Umbilical cord (tissue), 2 donors: Measurements from ENCODE around the gene SLC35F1. TPM values are rescaled to one million over a fixed set of nuclear protein-coding genes. Genes with fewer than 3 reads are reported as not detected.

Source experiments
- DNase-seq: peaks from one replicate; pipeline ENCODE4 v3.0.0-alpha.2; 2015; ENCODE audit warnings: low spot score
- total RNA-seq: library from RNA; depleted of rRNA; stranded (reverse); fragments of >200 nt; gene quantifications from one replicate; pipeline ENCODE4 v1.2.3, GENCODE V29; 2014; ENCODE audit warnings: low replicate concordance; ENCODE audit not compliant: insufficient read depth

Gene SLC35F1
- total RNA-seq, 1 donor from 2014 or later = 2.2 TPM

GRCh38 chr6:118277631-118278030, 370.6 kb downstream of the SLC35F1 start:
- no peak for DNase-seq

DNA sequence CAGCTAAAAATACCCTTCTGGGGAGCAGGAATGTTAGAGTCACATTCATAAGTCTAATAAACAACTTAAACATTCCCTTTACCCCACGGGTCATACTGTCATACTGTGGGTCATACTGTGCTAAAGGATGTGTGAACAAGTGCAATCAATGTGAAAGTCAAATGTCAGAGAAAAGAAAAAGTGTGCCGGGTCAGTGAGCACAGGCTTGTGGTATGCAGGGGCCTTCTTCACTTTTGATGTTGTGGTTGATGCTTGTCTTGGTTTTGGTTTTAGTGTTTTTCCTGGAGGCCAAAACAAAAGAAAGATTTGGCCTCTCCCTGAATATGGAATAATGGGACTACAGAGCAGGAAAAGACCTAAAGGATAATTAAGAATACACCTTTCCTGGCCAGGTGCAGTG, 373.1 kb downstream of the SLC35F1 start:
- DNase-seq = no peak

DNA sequence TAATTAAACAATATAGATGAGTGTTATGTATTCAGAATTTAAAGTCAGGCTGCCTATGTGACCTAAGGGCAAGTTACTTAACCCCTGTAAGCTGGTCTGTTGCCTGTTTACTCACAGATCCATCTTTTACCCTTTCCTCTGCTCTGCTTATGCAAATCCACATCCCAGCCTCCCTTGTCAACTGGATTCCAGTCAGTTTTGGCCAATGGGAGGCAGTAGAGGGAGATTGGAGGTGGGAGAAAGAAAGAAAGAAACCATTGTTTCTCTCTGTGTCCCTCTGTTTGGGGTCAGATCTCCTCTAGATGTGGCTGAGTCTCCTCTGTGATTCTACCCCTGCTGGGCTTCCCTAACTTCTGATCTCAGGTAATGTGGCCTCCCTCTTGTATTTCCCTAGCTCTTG, 374.2 kb downstream of the SLC35F1 start:
- DNase-seq = no peak

DNA sequence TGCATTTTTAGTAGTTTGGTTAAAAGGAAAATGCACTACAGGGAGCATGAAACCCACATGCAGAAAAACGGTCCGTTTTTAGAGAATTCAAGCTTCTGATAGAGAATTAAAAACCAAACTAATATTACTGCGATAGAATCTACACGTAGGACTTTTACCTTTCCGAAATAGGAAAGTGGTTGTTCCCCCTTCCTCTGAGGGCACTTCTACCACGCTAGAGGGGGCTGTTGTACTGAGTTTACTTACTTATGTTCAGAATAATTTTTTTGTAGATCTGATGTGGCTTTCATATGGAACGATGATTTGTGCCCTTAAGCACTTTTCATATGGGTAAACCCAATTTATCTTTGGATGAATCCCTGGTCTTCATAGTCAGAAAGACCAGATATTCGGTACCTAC, 376.7 kb downstream of the SLC35F1 start:
- DNase-seq = peak; percentile 55

DNA sequence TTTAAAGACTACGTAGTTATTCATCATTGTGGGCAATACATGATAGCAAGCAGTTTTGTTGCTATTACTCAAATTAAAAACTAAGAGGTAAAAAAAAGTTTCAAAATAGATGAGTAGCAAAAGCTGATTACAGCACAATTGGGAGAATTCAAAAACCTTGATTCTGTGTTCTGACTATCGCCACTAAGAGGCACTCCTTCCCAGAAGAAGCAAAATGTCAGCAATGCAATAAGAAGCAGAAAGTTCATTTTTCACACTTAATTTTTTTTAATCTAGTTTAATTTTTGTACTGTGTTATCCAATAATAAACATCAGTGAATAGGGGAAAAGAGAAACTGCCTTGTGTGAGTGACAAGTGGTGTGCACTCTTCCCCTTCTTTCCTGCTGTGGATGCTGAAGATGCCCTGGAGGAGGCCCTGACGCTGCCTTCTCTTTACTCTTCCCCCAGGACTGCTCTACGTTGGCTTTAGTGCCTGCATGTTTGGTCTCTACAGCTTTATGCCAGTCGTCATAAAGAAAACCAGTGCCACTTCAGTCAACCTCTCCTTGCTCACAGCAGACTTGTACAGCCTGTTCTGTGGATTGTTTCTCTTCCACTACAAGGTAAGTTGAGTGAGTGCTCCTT, 377.8 kb downstream of the SLC35F1 start:
- DNase-seq = no peak

DNA sequence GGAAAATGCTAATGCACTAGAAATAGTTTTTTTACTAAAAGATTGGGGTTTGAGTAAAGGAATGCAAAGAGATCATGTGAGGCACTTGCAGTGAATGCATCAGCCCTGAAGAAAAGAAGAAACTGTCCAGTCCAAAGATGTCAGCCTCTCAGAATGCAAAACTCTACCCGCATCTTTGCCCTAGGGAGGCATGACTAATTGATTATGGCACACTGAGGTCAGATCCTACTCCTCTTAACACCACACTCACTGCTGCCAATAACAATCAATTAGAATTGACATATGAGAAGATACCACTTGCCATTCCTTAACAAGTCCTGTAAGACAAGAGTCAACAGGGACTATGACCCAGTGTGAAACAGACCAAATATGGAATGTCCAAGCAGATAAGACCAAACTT, 378.7 kb downstream of the SLC35F1 start:
- no peak for DNase-seq

- DNase-seq = no peak
Observed at GRCh38 chr6:118288355-118289124, 381.5 kb downstream of the SLC35F1 start.

DNA sequence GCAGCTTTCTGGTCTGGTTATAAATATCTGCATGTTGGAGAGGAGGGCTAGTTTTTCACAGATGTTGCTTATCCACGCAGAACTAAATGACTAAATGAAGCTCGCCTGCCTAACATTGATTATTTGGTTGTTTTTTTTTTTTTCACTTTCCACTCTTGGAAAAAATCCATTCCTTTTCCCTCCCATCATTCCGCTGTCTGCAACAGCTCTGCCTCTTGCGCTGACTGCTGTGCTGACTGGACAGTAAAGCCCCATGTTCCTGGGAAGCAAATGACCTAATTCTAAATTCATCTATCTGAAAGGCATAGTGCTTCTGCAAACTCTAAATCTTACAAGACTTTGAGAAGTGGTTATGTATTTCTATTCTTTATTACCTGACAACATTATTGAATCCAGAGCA, 385.5 kb downstream of the SLC35F1 start:
- DNase-seq = peak; percentile 60

- no peak for DNase-seq
Observed at GRCh38 chr6:118294906-118295305, 387.8 kb downstream of the SLC35F1 start.

DNA sequence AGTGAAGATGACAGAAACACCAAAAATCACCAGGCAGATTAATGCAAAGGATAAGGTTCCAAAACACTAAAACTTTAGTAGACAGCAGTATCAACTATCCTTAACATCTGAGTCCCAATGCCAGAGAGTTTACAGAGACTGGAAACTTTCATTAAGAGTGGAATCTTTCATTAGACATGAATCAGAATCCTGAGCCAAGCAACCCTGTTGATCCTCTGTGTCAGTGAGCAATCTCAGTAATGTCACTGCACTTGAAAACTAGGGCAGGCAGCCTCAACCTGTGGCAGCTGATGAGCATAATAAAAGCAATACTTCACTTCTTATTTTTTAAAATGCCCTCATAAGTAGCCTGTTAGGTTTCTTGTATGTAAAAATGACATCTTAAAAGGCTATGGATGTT, 388.3 kb downstream of the SLC35F1 start:
- DNase-seq = no peak

GRCh38 chr6:118296129-118296901, 389.3 kb downstream of the SLC35F1 start:
- no peak for DNase-seq

- no peak for DNase-seq
Observed at GRCh38 chr6:118297821-118298220, 390.8 kb downstream of the SLC35F1 start.

- DNase-seq = no peak
Observed at GRCh38 chr6:118298476-118299427, 391.7 kb downstream of the SLC35F1 start.

GRCh38 chr6:118299457-118299856, 392.4 kb downstream of the SLC35F1 start:
- no peak for DNase-seq

GRCh38 chr6:118304321-118304720, 397.3 kb downstream of the SLC35F1 start:
- no peak for DNase-seq

DNA sequence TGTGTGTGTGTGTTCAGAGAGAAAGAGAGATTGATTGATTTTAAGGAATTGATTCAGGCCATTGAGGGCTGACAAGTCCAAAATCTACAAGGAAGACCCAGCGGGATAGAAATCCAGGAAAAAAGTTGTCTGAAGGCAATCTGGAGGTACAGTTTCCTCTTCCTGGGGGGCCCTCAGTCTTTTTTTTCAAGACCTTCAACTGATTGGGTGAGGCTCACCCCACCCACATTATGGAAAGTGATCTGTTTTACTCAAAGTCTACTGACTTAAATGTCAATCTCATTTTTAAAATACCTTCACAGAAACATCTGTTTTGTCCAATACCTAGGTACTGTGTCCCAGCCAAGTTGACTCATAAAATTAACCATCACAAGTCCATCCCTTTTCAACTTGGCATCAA, 398.0 kb downstream of the SLC35F1 start:
- no peak for DNase-seq

DNA sequence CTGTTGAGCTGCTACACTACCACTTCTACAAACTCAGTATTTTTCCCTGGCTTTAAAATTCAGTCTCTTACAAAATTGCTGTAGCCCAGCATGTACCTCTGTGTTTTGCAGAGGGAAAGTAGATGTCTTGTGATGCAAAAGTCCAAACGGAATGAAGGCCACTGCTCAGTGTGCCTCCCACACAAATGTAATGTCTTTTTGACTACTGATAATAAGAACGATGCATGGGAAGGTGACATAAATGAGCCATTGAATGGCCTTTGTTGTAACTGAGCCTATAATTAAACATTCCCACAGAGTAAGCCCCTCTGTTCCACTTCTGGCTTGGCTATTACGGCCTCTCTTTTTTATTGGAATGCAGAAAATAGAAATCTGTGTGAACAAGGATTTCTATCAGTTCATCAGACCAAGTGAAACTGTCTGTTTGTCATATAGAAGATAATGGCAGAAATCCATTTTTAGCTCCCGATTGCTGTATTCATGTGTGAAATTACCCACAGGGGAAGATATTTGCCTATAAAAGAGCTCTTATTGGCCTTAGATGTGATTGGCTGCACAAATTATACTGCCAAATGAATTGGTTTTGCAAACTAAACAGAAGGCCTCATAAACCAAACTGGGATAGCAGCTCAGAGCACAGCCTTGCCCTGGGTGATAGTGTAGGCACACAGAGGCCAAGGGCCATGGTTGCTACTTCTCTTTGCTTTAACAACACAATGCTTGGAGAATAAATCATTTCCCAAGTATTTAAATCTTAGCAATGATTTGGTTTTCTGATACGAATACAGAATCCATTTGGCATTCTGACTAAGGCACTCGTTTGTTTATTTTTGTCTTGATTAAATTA, 399.6 kb downstream of the SLC35F1 start:
- DNase-seq = no peak

DNA sequence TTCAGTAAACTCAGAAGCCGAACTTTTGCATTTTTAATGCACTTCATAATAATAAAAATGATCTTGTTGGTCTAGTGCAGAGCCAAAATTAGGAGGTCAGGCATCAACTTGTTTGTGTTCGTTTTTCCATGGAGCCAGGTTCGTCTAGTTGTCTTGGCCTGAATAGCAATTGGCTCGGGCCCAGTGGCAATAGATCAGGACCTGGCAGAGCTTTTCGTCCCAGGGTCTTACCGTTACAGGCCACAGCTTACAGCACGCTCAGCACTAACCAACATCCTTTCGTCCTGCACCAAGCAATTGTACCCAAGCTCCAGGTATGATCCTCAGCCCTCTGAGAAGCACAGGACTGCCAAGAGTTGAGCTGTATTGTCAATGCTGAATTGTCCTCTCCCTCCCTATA, 400.5 kb downstream of the SLC35F1 start:
- no peak for DNase-seq

DNA sequence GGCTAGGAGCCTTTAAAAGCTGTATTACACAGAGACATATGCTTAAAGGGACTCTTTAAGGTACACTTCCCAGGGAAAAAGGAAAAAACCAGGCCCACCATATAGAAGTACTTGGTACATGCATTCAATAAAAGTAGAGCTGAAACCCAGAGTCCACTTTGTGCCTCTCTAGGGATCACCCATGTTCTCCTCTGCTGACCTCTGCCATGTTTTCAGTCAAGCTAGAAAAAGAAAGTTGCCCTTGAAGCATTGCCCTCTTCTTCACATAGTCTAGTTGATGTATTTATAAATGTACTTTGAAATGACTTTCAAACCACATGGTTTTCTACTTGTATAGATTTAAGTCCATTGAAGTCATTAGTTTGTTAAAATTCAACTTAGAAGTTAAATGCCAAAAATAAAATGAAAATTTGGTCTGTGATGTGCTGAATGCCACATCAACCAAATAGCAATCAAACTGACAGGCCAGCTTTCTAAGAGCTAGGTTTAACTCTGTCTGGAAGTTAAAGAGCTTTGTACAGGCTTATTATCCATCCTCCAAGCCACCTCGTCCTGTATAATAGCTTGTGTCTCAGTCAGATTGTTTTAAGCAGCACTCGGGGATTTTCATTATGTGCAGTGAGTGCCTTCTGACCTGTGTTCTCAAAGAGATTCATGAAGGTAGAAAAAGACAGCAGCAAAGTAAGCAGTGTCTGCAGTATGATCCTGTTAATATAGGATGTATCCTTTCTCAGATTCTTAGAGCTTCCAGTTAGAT, 402.5 kb downstream of the SLC35F1 start:
- no peak for DNase-seq

- DNase-seq = no peak
Observed at GRCh38 chr6:118313208-118313607, 406.1 kb downstream of the SLC35F1 start.
